GM23338 (cell line): ENCODE measurements around the gene SMIM13. TPM values are rescaled to one million over a fixed set of nuclear protein-coding genes. Genes with fewer than 3 reads are reported as not detected.

Experiments used
- ATAC-seq: fragments of 200-7000 bp; cut with Tn5 transposase; 3 replicates; pipeline ENCODE4 v1.9.1; 2020
- DNase-seq: peaks from one replicate; pipeline ENCODE4 v3.0.0-alpha.2; 2015; ENCODE audit warnings: low spot score
- H2AFZ ChIP-seq: fragments of 200-600 bp; sonication (generic); 2 replicates; pipeline ENCODE4 v1.8.0; 2016; ENCODE audit warnings: antibody characterized with exemption, mild to moderate bottlenecking, moderate library complexity
- H3F3A ChIP-seq: fragments of 200-600 bp; sonication (generic); replicated peaks from 2 replicates; pipeline ENCODE4 v1.8.0; 2017; ENCODE audit warnings: antibody characterized with exemption, mixed run types, low read depth
- H3K27ac ChIP-seq: fragments of 200-600 bp; sonication (generic); 2 replicates; pipeline ENCODE4 v1.6.1; 2016; ENCODE audit warnings: low read depth
- H3K27me3 ChIP-seq: fragments of 200-600 bp; sonication (generic); 2 replicates; pipeline ENCODE4 v1.8.0; 2016; ENCODE audit warnings: mild to moderate bottlenecking, mixed run types, moderate library complexity; ENCODE audit not compliant: insufficient read depth
- H3K36me3 ChIP-seq: fragments of 200-600 bp; sonication (generic); 2 replicates; pipeline ENCODE4 v1.8.0; 2016; ENCODE audit warnings: mild to moderate bottlenecking; ENCODE audit not compliant: insufficient read depth
- H3K4me1 ChIP-seq: fragments of 200-600 bp; sonication (generic); 2 replicates; pipeline ENCODE4 v1.8.0; 2016; ENCODE audit warnings: mild to moderate bottlenecking, moderate library complexity; ENCODE audit not compliant: insufficient read depth
- H3K4me2 ChIP-seq: fragments of 200-600 bp; sonication (generic); 2 replicates; pipeline ENCODE4 v1.7.1; 2017; ENCODE audit warnings: mixed run types
- H3K4me3 ChIP-seq: fragments of 200-600 bp; sonication (generic); 2 replicates; pipeline ENCODE4 v1.6.1; 2016; ENCODE audit warnings: mixed run types
- H3K79me2 ChIP-seq: fragments of 200-600 bp; sonication (generic); replicated peaks from 2 replicates; pipeline ENCODE4 v1.8.0; 2017; ENCODE audit warnings: mild to moderate bottlenecking; ENCODE audit not compliant: insufficient read depth
- H3K9me2 ChIP-seq: fragments of 200-600 bp; sonication (generic); 2 replicates; pipeline ENCODE4 v1.8.0; 2017; ENCODE audit not compliant: insufficient read depth
- H4K20me1 ChIP-seq: fragments of 200-600 bp; sonication (generic); replicated peaks from 2 replicates; pipeline ENCODE4 v1.8.0; 2017; ENCODE audit warnings: mild to moderate bottlenecking; ENCODE audit not compliant: insufficient read depth
- H3K27ac Mint-ChIP-seq: 2 replicates; pipeline ENCODE4 v1.8.0; 2020; ENCODE audit warnings: inconsistent platforms, mild to moderate bottlenecking, moderate library complexity, mixed read lengths
- H3K27me3 Mint-ChIP-seq: 3 replicates; pipeline ENCODE4 v1.8.0; 2022; ENCODE audit warnings: low read depth, mild to moderate bottlenecking, moderate library complexity, mixed read lengths, inconsistent platforms; ENCODE audit not compliant: insufficient read depth, poor library complexity
- H3K36me3 Mint-ChIP-seq: 3 replicates; pipeline ENCODE4 v1.8.0; 2021; ENCODE audit warnings: low read depth, mild to moderate bottlenecking, inconsistent platforms, moderate library complexity, mixed read lengths
- H3K4me1 Mint-ChIP-seq: 3 replicates; pipeline ENCODE4 v1.8.0; 2020; ENCODE audit warnings: mild to moderate bottlenecking, inconsistent platforms, mixed read lengths
- H3K4me3 Mint-ChIP-seq: 3 replicates; pipeline ENCODE4 v1.8.0; 2021; ENCODE audit warnings: moderate library complexity, mild to moderate bottlenecking, inconsistent platforms, mixed read lengths
- H3K9me3 Mint-ChIP-seq: 3 replicates; pipeline ENCODE4 v1.8.0; 2020; ENCODE audit warnings: moderate library complexity, mild to moderate bottlenecking, inconsistent platforms, mixed read lengths
- CREB1 ChIP-seq: fragments of 250-450 bp; sonication (Bioruptor Pico); IDR thresholded peaks from 2 replicates; pipeline ENCODE4 v1.5.0; 2020; ENCODE audit warnings: low read depth, mild to moderate bottlenecking, moderate library complexity
- CTCF ChIP-seq, 2 experiments: fragments of 200-600 bp in 1 of 2; sonication (generic) in 1 of 2; conservative IDR thresholded peaks; 2 replicates each; pipeline versions ENCODE4 v1.5.1 to v1.6.1; 2016 to 2017; ENCODE audit warnings: antibody characterized with exemption in 2 of 2, low read depth in 2 of 2, mild to moderate bottlenecking in 2 of 2, moderate library complexity in 1 of 2
- ETS1 ChIP-seq: IDR thresholded peaks from 2 replicates; pipeline ENCODE4 v1.6.1; 2016; ENCODE audit warnings: antibody characterized with exemption
- EZH2 ChIP-seq: fragments of 200-600 bp; sonication (generic); IDR thresholded peaks from one replicate; pipeline ENCODE4 v1.8.0; 2017; ENCODE audit warnings: antibody characterized with exemption, mild to moderate bottlenecking, low read depth; ENCODE audit not compliant: unreplicated experiment
- EZH2phosphoT487 ChIP-seq: fragments of 200-600 bp; sonication (generic); IDR thresholded peaks from one replicate; pipeline ENCODE4 v1.8.1; 2018; ENCODE audit warnings: antibody characterized with exemption; ENCODE audit not compliant: unreplicated experiment
- JUNB ChIP-seq: IDR thresholded peaks from one replicate; pipeline ENCODE4 v1.6.1; 2016; ENCODE audit warnings: antibody characterized with exemption; ENCODE audit not compliant: unreplicated experiment
- NANOG ChIP-seq: IDR thresholded peaks from 2 replicates; pipeline ENCODE4 v1.6.1; 2016; ENCODE audit warnings: antibody characterized with exemption, borderline replicate concordance
- POLR2AphosphoS5 ChIP-seq: IDR thresholded peaks from 2 replicates; pipeline ENCODE4 v1.6.1; 2016; ENCODE audit warnings: antibody characterized with exemption, low read depth
- REST ChIP-seq: IDR thresholded peaks from one replicate; pipeline ENCODE4 v1.6.1; 2018; ENCODE audit warnings: antibody characterized with exemption; ENCODE audit not compliant: unreplicated experiment
- STAT1 ChIP-seq: IDR thresholded peaks from one replicate; pipeline ENCODE4 v1.6.1; 2016; ENCODE audit warnings: antibody characterized with exemption; ENCODE audit not compliant: unreplicated experiment
- ZNF331 ChIP-seq: fragments of 250-450 bp; sonication (Bioruptor Pico); IDR thresholded peaks from 2 replicates; pipeline ENCODE4 v1.5.0; 2020; ENCODE audit warnings: low read depth, mild to moderate bottlenecking, moderate library complexity
- ZNF462 ChIP-seq: fragments of 250-450 bp; sonication (Bioruptor Pico); IDR thresholded peaks from 2 replicates; pipeline ENCODE4 v1.5.0; 2020; ENCODE audit warnings: mild to moderate bottlenecking, moderate library complexity
- polyA plus RNA-seq: library from polyadenylated mRNA; unstranded; fragments of >200 nt; fragmentation: Nextera tagmentation; extraction: Ambion mirVana; gene quantifications from 2 replicates; pipeline ENCODE4 v1.2.1, GENCODE V29; 2016
- total RNA-seq: library from RNA; depleted of rRNA; stranded (reverse); fragments of >200 nt; shearing (Covaris generic); gene quantifications from 2 replicates; pipeline ENCODE4 v1.2.3, GENCODE V29; 2014

The SMIM13 gene
- total and polyA plus RNA-seq, 2 experiments from 2014 or later: 7.2 to 12.7 TPM

GRCh38 chr6:11143394-11144371 is 50.0 kb downstream of the SMIM13 start:
- Histone ChIP-seq H3K4me3 (no peak overlapping the region), H2AFZ (no peak overlapping the region), H3K27me3 (no peaks in the 10 kb centered on the region), H3F3A (no peaks in the 10 kb centered on the region), H4K20me1 (no peaks in the 10 kb centered on the region), H3K79me2 (no peaks in the 10 kb centered on the region), H3K36me3 (no peaks in the 10 kb centered on the region), H3K4me2 (no peak overlapping the region), H3K27ac (no peak overlapping the region), H3K9me2 (no peaks in the 10 kb centered on the region; the same call in 1 of the 2 replicates), H3K4me1 (peaks cover 17% of the 10 kb centered on the region)
- DNase-seq (no peak), ATAC-seq (no peak)
- Mint-ChIP-seq H3K27ac (no peak overlapping the region), H3K4me1 (peaks cover 27% of the 10 kb centered on the region), H3K36me3 (no peaks in the 10 kb centered on the region; the same call in 2 of the 3 replicates), H3K4me3 (no peak overlapping the region), H3K9me3 (no peaks in the 10 kb centered on the region), H3K27me3 (peaks cover 5% of the 10 kb centered on the region)
- TF ChIP-seq ZNF331 (CRISPR knock-in tag) (no peak), STAT1 (no peak), CTCF (conservative IDR thresholded peaks at IDR 0.05; ENCODE audit: low read depth in 2 of 2) (no peak), EZH2phosphoT487 (no peak), ETS1 (no peak), CREB1 (CRISPR knock-in tag) (no peak), ZNF462 (CRISPR knock-in tag) (no peak), REST (no peak), NANOG (no peak), EZH2 (no peak), POLR2AphosphoS5 (no peak), JUNB (no peak)
